ENCODE results near the gene FGFR4.

GRCh38 chr5:177140312-177140711 lies 53.6 kb downstream of the FGFR4 start:
- TF ChIP-seq, protein P1, sequence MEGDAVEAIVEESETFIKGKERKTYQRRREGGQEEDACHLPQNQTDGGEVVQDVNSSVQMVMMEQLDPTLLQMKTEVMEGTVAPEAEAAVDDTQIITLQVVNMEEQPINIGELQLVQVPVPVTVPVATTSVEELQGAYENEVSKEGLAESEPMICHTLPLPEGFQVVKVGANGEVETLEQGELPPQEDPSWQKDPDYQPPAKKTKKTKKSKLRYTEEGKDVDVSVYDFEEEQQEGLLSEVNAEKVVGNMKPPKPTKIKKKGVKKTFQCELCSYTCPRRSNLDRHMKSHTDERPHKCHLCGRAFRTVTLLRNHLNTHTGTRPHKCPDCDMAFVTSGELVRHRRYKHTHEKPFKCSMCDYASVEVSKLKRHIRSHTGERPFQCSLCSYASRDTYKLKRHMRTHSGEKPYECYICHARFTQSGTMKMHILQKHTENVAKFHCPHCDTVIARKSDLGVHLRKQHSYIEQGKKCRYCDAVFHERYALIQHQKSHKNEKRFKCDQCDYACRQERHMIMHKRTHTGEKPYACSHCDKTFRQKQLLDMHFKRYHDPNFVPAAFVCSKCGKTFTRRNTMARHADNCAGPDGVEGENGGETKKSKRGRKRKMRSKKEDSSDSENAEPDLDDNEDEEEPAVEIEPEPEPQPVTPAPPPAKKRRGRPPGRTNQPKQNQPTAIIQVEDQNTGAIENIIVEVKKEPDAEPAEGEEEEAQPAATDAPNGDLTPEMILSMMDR (IDR thresholded peaks at IDR 0.05): no peak
- no peak for TF ChIP-seq POLR2A (IDR thresholded peaks at IDR 0.05)

Data from body of pancreas (tissue), 4 donors.